ENCODE results near the gene MLN.

MLN gene

GRCh38 chr6:33847867-33848266 lies 44.1 kb upstream of the MLN start:
- DNase-seq (ENCODE audit: low read depth), result no peak
- no peak overlapping the region for H3K4me3 ChIP-seq (ENCODE audit: low read length)
- no peak for TF ChIP-seq CTCF (conservative IDR thresholded peaks at IDR 0.05; ENCODE audit: low read depth, low read length)

DNA sequence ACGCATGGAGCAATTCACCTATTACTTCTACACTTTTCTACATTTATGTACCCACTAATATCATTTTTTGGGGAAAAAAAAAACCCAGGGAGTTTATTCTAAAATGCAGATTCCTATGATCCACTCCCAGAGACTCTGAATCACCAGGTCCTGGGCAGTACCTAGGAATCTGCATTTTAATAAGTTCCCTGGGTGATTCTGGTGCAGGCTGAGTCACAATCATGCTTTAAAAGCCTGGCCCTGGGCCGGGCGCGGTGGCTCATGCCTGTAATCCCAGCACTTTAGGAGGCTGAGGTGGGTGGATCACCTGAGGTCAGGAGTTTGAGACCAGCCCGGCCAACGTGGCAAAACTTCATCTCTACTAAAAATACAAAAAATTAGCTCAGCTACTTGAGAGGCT lies 43.3 kb upstream of the MLN start:
- DNase-seq (ENCODE audit: low read depth), result no peak
- TF ChIP-seq CTCF (conservative IDR thresholded peaks at IDR 0.05; ENCODE audit: low read depth, low read length), result no peak
- H3K4me3 ChIP-seq (ENCODE audit: low read length), result no peak overlapping the region

DNA sequence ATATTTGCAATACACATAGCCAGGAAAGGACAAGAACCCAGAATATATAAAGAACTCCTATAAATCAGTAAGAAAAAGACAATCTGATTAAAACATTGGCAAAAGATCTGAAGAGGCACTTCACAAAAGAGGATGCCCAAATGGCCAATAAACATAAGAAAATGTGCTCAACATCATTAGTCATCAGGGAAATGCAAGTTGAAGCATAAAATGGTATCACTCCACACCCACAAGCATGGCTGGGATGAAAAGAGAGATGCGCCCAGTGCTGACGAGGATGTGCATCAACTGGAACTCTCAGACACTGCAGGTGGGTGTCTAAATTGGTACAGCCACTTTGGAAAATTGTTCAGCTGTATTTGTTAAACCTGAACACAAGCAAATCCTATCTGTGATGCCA lies 42.4 kb upstream of the MLN start:
- no peak for TF ChIP-seq CTCF (conservative IDR thresholded peaks at IDR 0.05; ENCODE audit: low read depth, low read length)
- H3K4me3 ChIP-seq (ENCODE audit: low read length), result no peak overlapping the region
- DNase-seq (ENCODE audit: low read depth), result no peak

DNA sequence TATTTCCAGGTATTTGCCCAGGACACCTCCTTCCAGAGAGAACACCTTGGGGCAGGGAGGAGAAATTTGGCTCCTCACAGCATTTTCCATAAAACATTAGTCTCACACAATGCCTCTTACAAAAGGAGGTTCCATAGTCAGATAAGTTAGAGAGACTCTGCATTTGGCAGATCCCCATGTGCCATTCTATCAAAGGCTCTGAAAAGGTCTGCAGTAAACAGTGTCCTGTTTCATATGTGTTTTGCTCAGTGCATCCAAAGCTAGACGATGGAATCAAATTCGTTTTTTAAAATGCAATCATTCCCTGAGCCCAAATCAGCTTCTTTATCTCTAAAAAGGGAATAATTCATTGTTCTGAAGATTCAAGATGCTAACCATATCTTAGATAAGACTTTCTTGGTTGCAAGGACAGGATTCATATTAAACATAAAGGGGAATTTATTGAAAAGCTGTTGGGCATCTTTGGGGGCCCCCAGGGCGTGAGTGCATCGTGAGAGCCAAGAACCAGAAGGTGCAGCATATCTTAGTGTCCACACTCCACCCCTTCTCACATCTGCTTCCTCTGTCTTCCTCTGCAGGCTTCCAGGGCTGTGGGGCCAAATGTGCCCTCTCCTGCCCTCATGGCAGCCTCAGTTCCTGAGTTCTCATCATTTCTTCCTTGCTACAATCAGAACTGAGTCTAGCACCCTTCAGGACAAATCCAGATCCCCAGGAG lies 41.4 kb upstream of the MLN start:
- no peak for TF ChIP-seq CTCF (conservative IDR thresholded peaks at IDR 0.05; ENCODE audit: low read depth, low read length)

DNA sequence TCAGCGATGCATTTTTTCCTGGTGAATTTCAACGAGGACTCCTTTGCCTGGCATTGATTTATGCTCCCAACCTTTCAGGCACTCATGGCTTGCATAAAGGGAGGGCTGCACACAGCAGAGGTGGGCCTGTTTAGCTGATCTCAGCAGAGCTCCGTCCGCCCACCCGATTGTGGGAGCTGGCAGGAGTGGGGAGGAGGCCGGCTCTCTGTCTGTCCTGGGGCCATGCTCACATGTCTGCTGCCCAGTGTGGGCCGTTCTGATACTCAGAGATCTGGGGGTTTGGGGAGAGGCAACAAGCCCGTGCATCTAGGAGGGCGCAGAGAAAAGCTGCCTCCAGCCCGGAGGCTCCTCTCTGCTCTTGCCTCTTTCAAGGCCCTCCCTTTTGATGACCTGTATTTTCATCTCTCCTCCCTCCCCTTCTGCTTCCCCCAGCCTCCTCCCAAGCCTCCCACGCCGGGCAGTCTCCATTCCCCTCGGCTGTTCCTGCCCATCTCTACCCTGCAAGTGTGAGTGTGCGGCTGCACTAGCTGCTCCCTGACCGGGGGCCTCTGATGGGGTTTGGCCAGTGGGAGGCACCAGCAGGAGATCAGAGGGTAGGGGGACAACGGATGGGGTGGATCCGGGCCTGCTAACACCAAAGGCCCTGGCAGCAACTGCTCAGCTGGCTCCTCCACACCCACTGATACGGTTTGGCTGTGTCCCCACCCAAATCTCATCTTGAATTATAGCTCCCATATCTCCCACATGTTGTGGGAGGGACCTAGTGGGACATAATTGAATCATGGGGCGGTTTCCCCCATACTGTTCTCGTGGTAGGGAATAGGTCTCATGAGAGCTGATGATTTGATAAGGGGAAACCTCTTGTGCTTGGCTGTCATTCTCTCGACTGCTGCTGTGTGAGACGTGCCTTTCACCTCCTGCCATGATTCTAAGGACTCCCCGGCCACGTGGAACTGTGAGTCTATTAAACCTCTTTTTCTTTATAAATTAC lies 39.6 kb upstream of the MLN start:
- no peak for TF ChIP-seq CTCF (conservative IDR thresholded peaks at IDR 0.05; ENCODE audit: low read depth, low read length)
- H3K4me3 ChIP-seq (ENCODE audit: low read length), result no peak overlapping the region
- no peak for DNase-seq (ENCODE audit: low read depth)

More for the DNA sequence above, 41.4 kb upstream of the MLN start:
- no peak for DNase-seq (ENCODE audit: low read depth)
- no peak overlapping the region for H3K4me3 ChIP-seq (ENCODE audit: low read length)

- no peak for TF ChIP-seq CTCF (conservative IDR thresholded peaks at IDR 0.05; ENCODE audit: low read depth, low read length)
- no peak for DNase-seq (ENCODE audit: low read depth)
- H3K4me3 ChIP-seq (ENCODE audit: low read length), result no peak overlapping the region
Observed at GRCh38 chr6:33841868-33842267, 38.1 kb upstream of the MLN start.

All from retinal pigment epithelial cell (primary cell).